SW 1271 (cell line): ENCODE data around the gene TMEM19.

ENCODE experiments used
- DNase-seq, 2 experiments: peaks; one replicate each; lab custom pipeline; 2025; lab: John Stamatoyannopoulos, UW

TMEM19 gene

GRCh38 chr12:71685914-71686657 lies at the start of gene TMEM19:
Gene TMEM19 (plus strand): TSS chr12:71686082. CDS start chr12:71686681, 599 bp downstream.
- DNase-seq = peak; percentile 63 to 90

- peak in 1 of 2 experiments; percentile 59 for DNase-seq
These were observed 49.2 kb upstream of the TMEM19 start for GRCh38 chr12:71636704-71637115.

- no peak for DNase-seq
These were observed 47.4 kb upstream of the TMEM19 start for GRCh38 chr12:71638499-71638898.

- peak in 1 of 2 experiments; percentile 8 for DNase-seq
These were observed 46.5 kb upstream of the TMEM19 start for GRCh38 chr12:71639341-71639760.

GRCh38 chr12:71640316-71640715 lies 45.6 kb upstream of the TMEM19 start:
- DNase-seq = no peak

- DNase-seq = no peak
These were observed 44.5 kb upstream of the TMEM19 start for GRCh38 chr12:71641390-71641789.

DNA sequence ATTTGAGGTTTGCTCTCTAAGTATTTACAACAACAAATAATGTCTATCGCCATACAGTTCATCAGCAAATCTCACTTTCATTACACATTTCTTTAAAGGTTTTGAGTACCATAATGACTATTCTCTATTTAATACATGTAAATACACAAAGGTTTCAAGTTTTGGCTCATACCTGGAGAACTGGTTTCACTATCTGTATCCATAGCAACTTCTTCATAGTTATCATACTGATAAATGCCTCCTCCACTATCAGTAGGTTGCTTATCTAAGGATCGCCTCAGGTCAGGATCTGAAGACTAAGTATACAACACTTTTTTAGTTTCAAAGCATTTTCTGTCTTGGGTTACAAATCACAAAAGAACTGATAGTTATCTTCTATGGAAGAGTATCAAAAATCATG lies 43.6 kb upstream of the TMEM19 start:
- no peak for DNase-seq

GRCh38 chr12:71645268-71645667 lies 40.6 kb upstream of the TMEM19 start:
- no peak for DNase-seq

DNA sequence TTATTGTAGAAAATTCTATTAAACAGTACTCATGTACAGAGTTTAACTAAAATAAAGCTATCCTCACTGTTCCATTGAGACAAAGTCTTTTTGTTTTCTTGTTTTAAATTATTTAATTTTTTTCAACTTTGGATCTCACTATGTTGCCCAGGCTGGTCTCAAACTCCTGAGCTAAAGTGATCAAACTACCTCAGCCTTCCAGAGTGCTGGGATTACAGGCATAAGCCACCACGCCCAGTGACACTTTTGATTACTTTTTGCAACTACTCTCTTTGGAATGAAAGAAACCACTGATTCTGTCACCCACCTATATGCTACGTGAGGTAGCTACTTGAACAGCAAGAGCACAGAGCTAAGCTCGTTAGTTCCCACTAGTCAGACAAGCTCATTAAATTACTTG lies 39.4 kb upstream of the TMEM19 start:
- DNase-seq = no peak

DNA sequence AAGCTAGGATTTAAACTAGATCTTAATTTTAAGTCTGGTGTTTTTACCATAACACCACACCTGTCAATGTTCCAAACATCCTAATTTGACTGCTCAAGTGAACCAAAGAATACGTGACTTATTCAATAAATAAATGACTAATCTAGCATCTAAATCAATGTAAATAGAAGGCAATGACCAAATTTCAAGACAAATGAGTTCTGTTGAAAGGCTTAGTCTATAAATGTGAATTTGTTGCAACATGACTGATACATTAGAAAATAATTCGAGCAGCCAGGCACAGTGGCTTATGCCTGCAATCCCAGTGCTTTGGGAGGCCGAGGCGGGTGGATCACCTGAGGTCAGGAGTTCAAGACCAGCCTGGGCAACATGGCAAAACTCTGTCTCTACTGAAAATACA lies 37.3 kb upstream of the TMEM19 start:
- no peak for DNase-seq

- no peak for DNase-seq
These were observed 36.5 kb upstream of the TMEM19 start for GRCh38 chr12:71649401-71649800.

- DNase-seq = no peak
These were observed 33.2 kb upstream of the TMEM19 start for GRCh38 chr12:71652656-71653055.

GRCh38 chr12:71653137-71653536 lies 32.7 kb upstream of the TMEM19 start:
- DNase-seq = no peak

GRCh38 chr12:71654200-71654599 lies 31.7 kb upstream of the TMEM19 start:
- no peak for DNase-seq

DNA sequence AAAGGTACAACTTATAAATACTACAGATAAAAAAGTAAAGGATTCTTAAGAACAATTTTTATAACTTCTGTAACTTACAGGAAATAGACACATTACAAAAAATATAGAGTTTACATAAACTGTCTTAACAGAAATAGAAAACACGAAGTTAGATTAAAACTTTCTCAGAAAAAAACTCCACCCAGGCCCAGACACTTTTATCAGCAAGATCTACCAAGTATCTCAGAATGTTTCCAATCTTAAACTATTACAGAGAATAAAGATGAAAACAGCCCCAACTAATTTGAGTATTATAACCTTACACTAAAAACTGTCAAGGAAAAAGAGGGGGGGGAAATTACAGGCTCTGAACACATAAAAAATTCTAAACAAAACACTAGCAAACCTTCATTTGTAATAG lies 30.4 kb upstream of the TMEM19 start:
- no peak for DNase-seq

DNA sequence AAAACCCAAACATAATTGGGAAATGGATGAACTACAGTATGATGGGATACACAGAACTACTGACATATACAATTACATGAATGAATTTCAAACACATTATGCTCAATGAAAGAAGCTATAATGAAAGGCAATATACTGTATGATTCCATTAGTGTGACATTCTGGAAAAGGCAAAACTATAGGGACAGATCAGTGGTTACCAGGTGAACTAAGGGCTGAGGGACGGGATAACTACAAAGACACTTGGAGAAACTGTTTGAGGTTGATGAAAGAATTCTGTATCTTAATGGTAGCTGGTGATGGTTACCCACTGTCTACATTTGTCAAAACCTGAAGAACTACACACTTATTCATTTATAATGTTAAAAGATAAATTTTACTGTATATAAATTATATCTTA lies 30.0 kb upstream of the TMEM19 start:
- DNase-seq = no peak

- no peak for DNase-seq
These were observed 29.1 kb upstream of the TMEM19 start for GRCh38 chr12:71656740-71657139.

DNA sequence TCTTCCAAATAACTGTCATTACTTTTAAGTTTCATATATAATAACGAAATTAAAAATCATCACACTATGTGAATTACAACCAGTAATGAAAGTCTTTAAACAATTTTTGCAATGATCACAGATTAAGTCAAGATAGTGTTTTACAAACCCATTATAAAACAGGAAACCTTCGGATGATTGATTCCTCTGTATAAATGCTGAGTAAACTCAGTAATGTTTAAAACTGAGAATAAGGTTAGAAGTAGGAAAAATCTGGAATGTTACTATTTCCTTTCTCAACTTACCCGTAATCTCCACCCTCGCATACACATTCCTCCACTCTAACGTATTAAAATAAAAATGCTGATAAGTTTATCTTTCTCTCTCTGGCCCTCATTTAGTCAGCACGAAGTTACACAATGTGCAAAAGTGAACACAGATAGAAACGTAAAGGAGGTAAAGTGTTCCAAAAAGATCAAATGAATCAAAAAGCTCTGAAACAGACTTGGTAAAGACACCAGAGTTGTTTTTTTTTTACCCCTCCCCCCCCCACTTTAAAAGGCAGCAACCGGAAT lies 23.8 kb upstream of the TMEM19 start:
- DNase-seq = no peak

DNA sequence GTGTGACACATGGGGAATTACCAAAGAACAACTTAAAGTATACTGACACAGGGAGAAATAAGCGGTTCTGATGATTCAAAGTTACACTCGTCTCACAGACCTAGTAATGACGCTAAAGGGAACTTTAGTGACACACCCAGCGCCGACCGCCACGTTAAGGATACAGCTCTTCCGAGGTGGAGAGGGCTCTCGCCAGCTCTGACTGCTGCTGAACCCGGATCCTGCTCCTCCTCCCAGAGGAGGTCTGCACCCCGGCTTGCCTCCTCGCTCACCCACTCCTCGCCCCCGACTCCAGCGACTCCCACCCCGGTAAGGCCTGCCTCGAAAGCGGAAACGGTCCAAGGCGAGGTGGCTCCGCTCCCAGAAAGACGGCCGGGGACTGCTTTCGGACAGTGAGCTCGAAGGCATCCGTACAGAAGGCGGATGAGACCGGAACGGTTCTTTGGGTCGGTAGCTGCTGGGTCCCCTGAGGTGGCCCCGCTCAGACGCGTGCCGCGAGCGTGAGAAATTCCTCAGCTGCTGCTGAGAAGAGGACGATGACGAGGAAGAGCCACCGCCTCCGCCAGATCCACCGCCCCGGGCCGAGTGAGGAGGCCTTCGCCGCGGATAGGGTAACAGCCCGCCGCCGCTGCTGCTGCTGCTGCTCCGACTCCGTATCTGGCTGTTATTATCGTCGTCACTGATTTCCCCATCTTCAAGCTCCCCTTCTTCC lies 22.9 kb upstream of the TMEM19 start:
- peak in 1 of 2 experiments; percentile 63 for DNase-seq

GRCh38 chr12:71663561-71664410 lies 22.1 kb upstream of the TMEM19 start, which contains the start of the genes THAP2 and ZFC3H1:
Gene THAP2 (plus strand): TSS chr12:71664301. CDS start chr12:71664510, 209 bp downstream.
Gene ZFC3H1 (minus strand): TSS chr12:71663848. CDS start chr12:71663610, 238 bp downstream.
- peak; percentile 99 to 100 for DNase-seq

DNA sequence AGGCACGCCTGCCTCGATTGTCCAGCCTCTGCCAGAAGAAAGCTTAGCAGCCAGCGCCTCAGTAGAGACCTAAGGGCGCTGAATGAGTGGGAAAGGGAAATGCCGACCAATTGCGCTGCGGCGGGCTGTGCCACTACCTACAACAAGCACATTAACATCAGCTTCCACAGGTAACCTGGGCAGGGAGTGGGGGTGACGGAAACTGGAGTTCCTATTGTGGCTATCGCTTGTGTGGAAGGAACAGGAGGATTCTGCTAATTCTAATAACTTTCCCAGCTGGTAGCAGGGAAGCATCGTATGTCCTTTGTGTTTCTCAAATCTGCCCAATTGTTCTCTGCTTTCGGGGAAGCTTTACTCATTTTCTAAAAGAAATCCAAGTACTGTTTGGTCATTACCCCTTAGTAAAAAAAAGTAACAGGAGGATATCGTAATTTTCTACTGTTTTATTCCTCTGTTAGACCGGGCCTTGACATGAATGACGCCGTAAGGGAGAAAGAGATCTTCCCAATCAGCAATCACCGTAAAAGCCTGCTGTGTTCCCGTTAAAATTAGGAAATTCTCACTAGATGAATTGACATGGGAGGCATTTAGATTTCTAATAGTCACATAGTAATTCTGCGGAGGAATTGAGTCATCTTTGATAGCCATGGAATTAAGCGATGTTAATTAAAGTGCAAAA lies 21.3 kb upstream of the TMEM19 start:
- no peak for DNase-seq
